NT2/D1 (cell line): Measurements from ENCODE around the gene IMMP2L.

Experiments
- DNase-seq: peaks from one replicate; pipeline ENCODE4 v3.0.0-alpha.2; 2011; ENCODE audit warnings: low read depth, low spot score
- H3K27me3 ChIP-seq: 2 replicates; pipeline ENCODE4 v1.6.0; 2011; ENCODE audit warnings: mild to moderate bottlenecking; ENCODE audit not compliant: insufficient read length, insufficient read depth
- H3K36me3 ChIP-seq: 2 replicates; pipeline ENCODE4 v1.6.1; 2011; ENCODE audit warnings: mild to moderate bottlenecking, low read length, mixed read lengths; ENCODE audit not compliant: insufficient read depth, insufficient read length
- H3K4me1 ChIP-seq: 2 replicates; pipeline ENCODE4 v1.5.1; 2011; ENCODE audit not compliant: insufficient read depth, insufficient read length
- H3K4me3 ChIP-seq: 2 replicates; pipeline ENCODE4 v1.5.1; 2011; ENCODE audit warnings: low read depth; ENCODE audit not compliant: insufficient read length
- H3K9ac ChIP-seq: 2 replicates; pipeline ENCODE4 v1.6.0; 2011; ENCODE audit warnings: low read depth; ENCODE audit not compliant: insufficient read length
- H3K9me3 ChIP-seq: 2 replicates; pipeline ENCODE4 v1.5.1; 2011; ENCODE audit warnings: mild to moderate bottlenecking, low read length; ENCODE audit not compliant: insufficient read depth
- SUZ12 ChIP-seq: IDR thresholded peaks from 2 replicates; pipeline ENCODE4 v1.6.1; 2011; ENCODE audit not compliant: insufficient read length, insufficient read depth; ENCODE audit errors: extremely low read depth
- YY1 ChIP-seq: IDR thresholded peaks from 2 replicates; pipeline ENCODE4 v1.6.1; 2011; ENCODE audit not compliant: insufficient read length, insufficient read depth
- ZNF274 ChIP-seq: IDR thresholded peaks from 2 replicates; pipeline ENCODE4 v1.6.1; 2011; ENCODE audit warnings: mild to moderate bottlenecking, low read depth, low read length

Gene IMMP2L

DNA sequence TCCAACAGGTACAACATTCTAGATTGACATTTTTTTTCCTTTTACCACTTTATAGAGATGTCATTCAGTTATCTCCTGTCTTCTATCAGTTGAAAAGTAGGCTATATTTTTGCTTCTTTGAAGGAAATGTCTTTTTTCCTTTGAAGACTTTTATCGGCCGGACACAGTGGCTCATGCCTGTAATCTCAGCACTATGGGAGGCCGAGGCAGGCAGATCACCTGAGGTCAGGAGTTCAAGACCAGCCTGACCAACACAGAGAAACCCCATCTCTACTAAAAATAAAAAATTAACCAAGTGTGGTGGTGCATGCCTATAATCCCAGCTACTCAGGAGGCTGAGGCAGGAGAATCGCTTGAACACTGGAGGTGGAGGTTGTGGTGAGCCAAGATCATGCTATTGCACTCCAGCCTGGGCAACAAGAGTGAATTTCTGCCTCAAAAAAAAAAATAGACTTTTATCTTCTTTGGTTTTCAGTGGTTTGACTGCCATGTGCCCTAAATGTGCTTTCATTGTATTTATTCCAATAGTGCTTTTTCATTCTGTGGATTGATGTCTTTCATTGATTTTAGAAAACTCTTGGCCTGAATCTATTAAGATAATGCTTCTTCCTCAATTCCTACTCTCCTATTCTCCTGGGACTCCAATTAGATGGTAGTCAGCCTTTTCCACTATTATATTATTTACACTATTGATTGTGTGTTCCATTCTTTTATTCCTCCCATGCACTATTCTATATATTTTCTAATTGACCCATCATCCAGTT lies 84.6 kb downstream of the IMMP2L start:
- TF ChIP-seq SUZ12 (no peak), YY1 (no peak), ZNF274 (no peak)
- Histone ChIP-seq H3K9me3 (no peaks in the 10 kb centered on the region), H3K27me3 (no peaks in the 10 kb centered on the region), H3K36me3 (no peaks in the 10 kb centered on the region), H3K9ac (no peak overlapping the region), H3K4me3 (no peak overlapping the region), H3K4me1 (no peaks in the 10 kb centered on the region)
- DNase-seq = no peak

GRCh38 chr7:111476586-111477293 lies 85.6 kb downstream of the IMMP2L start:
- no peaks in the 10 kb centered on the region for H3K27me3 ChIP-seq
- H3K9me3 ChIP-seq = no peaks in the 10 kb centered on the region
- no peak overlapping the region for H3K4me3 ChIP-seq
- no peak overlapping the region for H3K9ac ChIP-seq
- H3K4me1 ChIP-seq = no peaks in the 10 kb centered on the region
- TF ChIP-seq YY1 = no peak
- no peak for TF ChIP-seq SUZ12
- TF ChIP-seq ZNF274 = no peak
- no peak for DNase-seq
- no peaks in the 10 kb centered on the region for H3K36me3 ChIP-seq

DNA sequence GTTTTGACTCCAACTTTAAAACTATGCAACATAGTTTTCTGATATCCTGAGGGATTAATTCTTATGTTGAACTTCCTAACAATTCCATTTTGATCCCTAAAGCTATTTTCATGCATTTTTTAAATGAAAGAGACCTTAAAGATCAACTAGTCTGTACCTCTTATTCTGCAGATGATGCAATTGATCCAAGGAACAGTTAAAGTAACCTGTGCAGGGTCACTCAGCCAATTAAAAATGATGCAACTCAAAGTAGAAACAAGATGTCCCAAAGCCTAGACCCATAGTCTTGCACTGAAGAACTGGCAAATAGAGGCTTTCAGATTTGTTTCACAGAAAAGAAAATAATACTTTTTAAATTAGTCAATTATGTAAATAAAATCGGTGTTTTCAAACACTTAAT lies 86.3 kb downstream of the IMMP2L start:
- H3K27me3 ChIP-seq = no peaks in the 10 kb centered on the region
- no peaks in the 10 kb centered on the region for H3K4me1 ChIP-seq
- no peak overlapping the region for H3K9ac ChIP-seq
- H3K36me3 ChIP-seq = no peaks in the 10 kb centered on the region
- no peak for DNase-seq
- H3K9me3 ChIP-seq = peaks cover 7% of the 10 kb centered on the region; the same call in 1 of the 2 replicates
- H3K4me3 ChIP-seq = no peak overlapping the region
- TF ChIP-seq ZNF274 = no peak
- no peak for TF ChIP-seq YY1
- no peak for TF ChIP-seq SUZ12

DNA sequence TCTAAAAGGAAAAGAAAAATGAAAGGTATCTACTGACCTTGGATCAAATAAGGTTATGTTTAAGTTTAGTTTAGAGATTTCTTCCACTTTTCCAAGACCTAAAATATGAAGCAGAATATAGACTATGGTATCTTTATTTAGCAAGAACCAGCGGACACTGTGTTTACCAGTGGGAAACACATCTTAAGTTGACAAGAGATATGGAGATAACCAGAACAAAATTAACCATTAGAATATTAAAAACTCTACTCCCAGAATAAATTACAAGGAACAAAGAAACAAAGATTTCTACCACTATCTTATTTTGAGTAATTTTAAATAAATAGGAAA lies 86.9 kb downstream of the IMMP2L start:
- H3K9me3 ChIP-seq = peaks cover 9% of the 10 kb centered on the region; the same call in 1 of the 2 replicates
- no peak for DNase-seq
- no peaks in the 10 kb centered on the region for H3K27me3 ChIP-seq
- no peak overlapping the region for H3K9ac ChIP-seq
- H3K36me3 ChIP-seq = no peaks in the 10 kb centered on the region
- H3K4me3 ChIP-seq = no peak overlapping the region
- H3K4me1 ChIP-seq = no peaks in the 10 kb centered on the region
- TF ChIP-seq SUZ12 (no peak), YY1 (no peak), ZNF274 (no peak)

DNA sequence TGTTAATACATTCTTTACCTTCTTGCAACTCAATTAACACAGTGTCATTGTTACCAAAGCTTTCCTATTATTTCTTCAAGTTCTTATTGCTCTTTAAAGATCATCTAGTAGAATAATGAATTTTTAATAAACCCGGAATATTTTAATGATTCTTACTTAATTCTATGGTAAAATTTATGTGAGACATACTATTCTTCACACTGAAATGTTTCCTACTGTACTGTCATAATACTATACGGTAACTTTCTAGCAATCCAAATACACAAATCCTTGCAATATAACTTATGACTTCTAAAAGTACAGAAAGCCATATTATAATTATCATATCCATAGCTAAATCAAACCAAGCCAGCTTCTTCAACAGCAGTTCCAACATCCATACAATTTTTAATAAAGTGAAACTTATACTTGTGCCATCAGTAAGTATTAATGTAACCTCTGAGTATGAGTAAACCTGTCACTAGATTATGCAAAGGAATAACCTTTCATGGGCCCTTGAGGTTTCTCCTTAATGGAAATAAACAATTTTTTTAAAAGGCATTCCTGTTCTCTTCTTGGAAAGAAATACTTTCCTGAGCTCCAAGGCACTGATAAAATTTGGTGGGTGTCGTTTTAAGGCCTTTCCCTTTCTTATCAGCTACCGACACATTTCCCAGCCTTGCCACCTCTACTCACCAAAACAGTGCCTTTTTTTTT lies 87.4 kb downstream of the IMMP2L start:
- no peak for TF ChIP-seq YY1
- no peak for TF ChIP-seq SUZ12
- no peak for TF ChIP-seq ZNF274
- Histone ChIP-seq H3K4me1 (no peaks in the 10 kb centered on the region), H3K27me3 (no peaks in the 10 kb centered on the region), H3K9ac (no peak overlapping the region), H3K4me3 (no peak overlapping the region), H3K36me3 (no peaks in the 10 kb centered on the region), H3K9me3 (peaks cover 9% of the 10 kb centered on the region; the same call in 1 of the 2 replicates)
- no peak for DNase-seq

GRCh38 chr7:111473449-111474198 lies 88.7 kb downstream of the IMMP2L start:
- Histone ChIP-seq H3K27me3 (no peaks in the 10 kb centered on the region), H3K36me3 (no peaks in the 10 kb centered on the region), H3K4me1 (no peaks in the 10 kb centered on the region), H3K4me3 (no peak overlapping the region), H3K9ac (no peak overlapping the region), H3K9me3 (peaks cover 9% of the 10 kb centered on the region; the same call in 1 of the 2 replicates)
- no peak for DNase-seq
- no peak for TF ChIP-seq SUZ12
- TF ChIP-seq ZNF274 = no peak
- TF ChIP-seq YY1 = no peak
